Natural killer cell (primary cell): Measurements from ENCODE around the gene CCL8. TPM values are rescaled to one million over a fixed set of nuclear protein-coding genes. Genes with fewer than 3 reads are reported as not detected.

ENCODE experiments used
- ATAC-seq, 3 donors: fragments of 150-1000 bp in 2 of 3; fragments of 200-7000 bp in 1 of 3; cut with Tn5 transposase; 1 replicate in 1 of 3; 2 replicates in 2 of 3; pipeline ENCODE4 v1.10.0; 2021; ENCODE audit warnings: mild to moderate bottlenecking in 2 of 3, moderate library complexity in 2 of 3
- DNase-seq, 2 donors: peaks; one replicate each; pipeline versions ENCODE4 v3.0.0 to v3.0.0-alpha.2; 2013 to 2021; ENCODE audit warnings: mixed read lengths in 1 of 2
- H3K27ac ChIP-seq: one replicate; pipeline ENCODE4 v1.5.1; 2013; ENCODE audit warnings: mild to moderate bottlenecking, low read length
- H3K27me3 ChIP-seq: one replicate; pipeline ENCODE4 v1.6.1; 2013; ENCODE audit warnings: low read length; ENCODE audit not compliant: control insufficient read depth, insufficient read depth
- H3K36me3 ChIP-seq: one replicate; pipeline ENCODE4 v1.6.1; 2013; ENCODE audit warnings: low read length; ENCODE audit not compliant: control insufficient read depth, insufficient read depth
- H3K4me1 ChIP-seq: one replicate; pipeline ENCODE4 v1.6.1; 2013; ENCODE audit warnings: low read length; ENCODE audit not compliant: control insufficient read depth, insufficient read depth
- H3K4me3 ChIP-seq: one replicate; pipeline ENCODE4 v1.5.1; 2013; ENCODE audit warnings: low read length
- H3K9me3 ChIP-seq: one replicate; pipeline ENCODE4 v1.6.1; 2013; ENCODE audit warnings: low read length; ENCODE audit not compliant: control insufficient read depth, insufficient read depth
- H3K27ac Mint-ChIP-seq, 2 donors: one replicate each; pipeline ENCODE4 v1.8.0; 2022; ENCODE audit warnings: mild to moderate bottlenecking in 2 of 2, mixed read lengths in 2 of 2, moderate library complexity in 1 of 2
- H3K27me3 Mint-ChIP-seq, 2 donors: one replicate each; pipeline ENCODE4 v1.8.0; 2022; ENCODE audit warnings: low read depth in 2 of 2, mixed read lengths in 2 of 2
- H3K36me3 Mint-ChIP-seq: one replicate; pipeline ENCODE4 v1.8.0; 2022; ENCODE audit warnings: mixed read lengths
- H3K4me1 Mint-ChIP-seq, 2 donors: one replicate each; pipeline ENCODE4 v1.8.0; 2022; ENCODE audit warnings: mixed read lengths in 2 of 2
- H3K4me3 Mint-ChIP-seq: one replicate; pipeline ENCODE4 v1.8.0; 2022; ENCODE audit warnings: mild to moderate bottlenecking, moderate library complexity, mixed read lengths
- H3K9me3 Mint-ChIP-seq, 2 donors: one replicate each; pipeline ENCODE4 v1.8.0; 2022; ENCODE audit warnings: mixed read lengths in 2 of 2
- CTCF ChIP-seq: fragments of 200-600 bp; IDR thresholded peaks from one replicate; pipeline ENCODE4 v1.8.0; 2022; ENCODE audit warnings: antibody characterized with exemption
- WGBS: methylation state at CpG from one replicate; pipeline ENCODE4 v1.1.7; 2013; ENCODE audit warnings: missing lambda C conversion rate; ENCODE audit not compliant: insufficient coverage; 5-methylcytosine and 5-hydroxymethylcytosine counted together
- intact Hi-C: fragments of 100-400 bp; cut with micrococcal nuclease; formaldehyde crosslinking; loops from one replicate; pipeline ENCODE4 v1.14.2; 2022
- total RNA-seq, 4 donors: library from RNA; stranded (reverse); fragments of 120-200 nt in 1 of 4; gene quantifications; one replicate each; pipeline versions ENCODE4 v1.2.3 to v1.2.4, GENCODE V29; 2013 to 2022

The CCL8 gene
- total RNA-seq, 3 donors from 2014 or later (not counting 1 experiment from before 2014, with no cell fraction given), result not detected

- H3K27ac Mint-ChIP-seq, result no peak overlapping the region
- no peak overlapping the region for H3K4me3 Mint-ChIP-seq
- intact Hi-C loops, result no loop called here
- Histone ChIP-seq H3K4me1 (no peaks in the 10 kb centered on the region), H3K27ac (no peak overlapping the region), H3K27me3 (peaks cover 2% of the 10 kb centered on the region), H3K9me3 (no peaks in the 10 kb centered on the region), H3K4me3 (no peak overlapping the region), H3K36me3 (no peaks in the 10 kb centered on the region)
- no peaks in the 10 kb centered on the region for H3K36me3 Mint-ChIP-seq
- WGBS, result 77% methylated on average over 1 of the region's 1 CpG
- DNase-seq, result no peak
- H3K4me1 Mint-ChIP-seq, result no peaks in the 10 kb centered on the region
- peaks cover 0 to 2% of the 10 kb centered on the region in 2 donors for H3K9me3 Mint-ChIP-seq
- peaks cover 29 to 50% of the 10 kb centered on the region in 2 donors for H3K27me3 Mint-ChIP-seq
- no peak for TF ChIP-seq CTCF
- no peak for ATAC-seq
These were observed 18.5 kb downstream of the CCL8 start for GRCh38 chr17:34337701-34338100.

GRCh38 chr17:34339138-34339770 lies 20.0 kb downstream of the CCL8 start:
- 100% methylated on average over 2 of the region's 3 CpGs for WGBS
- Mint-ChIP-seq H3K27me3 (peaks cover 26 to 62% of the 10 kb centered on the region in 2 donors), H3K4me1 (no peaks in the 10 kb centered on the region), H3K9me3 (peaks cover 0 to 2% of the 10 kb centered on the region in 2 donors), H3K27ac (no peak overlapping the region), H3K4me3 (no peak overlapping the region), H3K36me3 (no peaks in the 10 kb centered on the region)
- ATAC-seq (no peak), DNase-seq (no peak)
- Histone ChIP-seq H3K4me3 (no peak overlapping the region), H3K4me1 (no peaks in the 10 kb centered on the region), H3K27me3 (peaks cover 2% of the 10 kb centered on the region), H3K36me3 (no peaks in the 10 kb centered on the region), H3K27ac (no peak overlapping the region), H3K9me3 (no peaks in the 10 kb centered on the region)
- intact Hi-C loops, result no loop called here
- TF ChIP-seq CTCF, result no peak

GRCh38 chr17:34341916-34342315 lies 22.7 kb downstream of the CCL8 start:
- 89% methylated on average over 2 of the region's 2 CpGs for WGBS

More at GRCh38 chr17:34341916-34342315, 22.7 kb downstream of the CCL8 start:
- no peak for TF ChIP-seq CTCF
- H3K4me1 ChIP-seq, result no peaks in the 10 kb centered on the region
- H3K4me3 Mint-ChIP-seq, result no peak overlapping the region
- no peak overlapping the region for H3K27ac ChIP-seq
- peaks cover 2% of the 10 kb centered on the region for H3K27me3 ChIP-seq
- H3K9me3 ChIP-seq, result no peaks in the 10 kb centered on the region
- no peaks in the 10 kb centered on the region for H3K36me3 Mint-ChIP-seq
- peaks cover 0 to 2% of the 10 kb centered on the region in 2 donors for H3K9me3 Mint-ChIP-seq
- DNase-seq, result no peak
- H3K27me3 Mint-ChIP-seq, result peaks cover 24 to 58% of the 10 kb centered on the region in 2 donors
- no peaks in the 10 kb centered on the region for H3K36me3 ChIP-seq
- intact Hi-C loops, result no loop called here
- no peak overlapping the region for H3K4me3 ChIP-seq
- ATAC-seq, result no peak
- no peak overlapping the region for H3K27ac Mint-ChIP-seq
- no peaks in the 10 kb centered on the region for H3K4me1 Mint-ChIP-seq
